Mammary epithelial cell (primary cell): ENCODE results near the gene HSPBP1.

Experiments
- EZH2 ChIP-seq: IDR thresholded peaks from 2 replicates; pipeline ENCODE4 v1.6.1; 2012; ENCODE audit warnings: low read length, inconsistent platforms, borderline replicate concordance
- TF ChIP-seq, protein P1 (sequence below), 2 donors: IDR thresholded peaks in 1 of 2; conservative IDR thresholded peaks in 1 of 2; 2 replicates each; pipeline ENCODE4 v1.5.1; 2011 to 2012; ENCODE audit warnings: inconsistent platforms in 2 of 2, low read length in 2 of 2, mild to moderate bottlenecking in 2 of 2, control low read depth in 1 of 2, low read depth in 1 of 2; ENCODE audit not compliant: insufficient read depth in 1 of 2; ENCODE audit errors: extremely low read depth in 1 of 2

DNA sequence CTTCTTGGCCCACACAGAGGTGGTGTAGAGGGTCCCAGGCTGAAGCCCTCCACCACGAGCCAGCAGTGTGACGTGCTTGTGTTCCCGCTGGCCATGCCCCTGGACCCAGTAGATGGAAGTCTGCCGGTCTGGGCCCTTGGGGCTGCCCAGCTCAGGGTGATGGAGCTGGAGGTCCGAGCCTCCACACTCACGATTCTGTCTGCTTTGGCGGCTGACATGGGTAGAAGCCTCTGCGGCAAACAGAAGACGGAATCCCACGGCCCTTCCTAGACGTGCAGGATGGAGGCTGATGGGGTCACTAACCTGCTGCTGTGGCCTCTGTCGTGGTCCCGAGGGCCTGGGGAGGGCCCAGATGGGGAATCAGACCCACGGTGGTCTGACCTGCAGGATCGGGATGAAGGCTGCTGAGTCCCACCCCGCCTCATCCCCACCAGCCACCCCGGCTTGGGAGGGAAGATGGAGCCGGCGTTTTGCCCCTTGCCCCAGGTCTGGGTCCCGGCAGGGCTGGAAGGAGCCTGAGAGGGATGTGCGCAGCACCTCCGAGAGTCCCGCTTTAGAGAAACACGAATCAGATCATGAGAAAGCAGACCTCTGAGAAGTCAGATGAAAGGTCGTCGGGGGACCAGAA lies 55.8 kb downstream of the HSPBP1 start:
- no peak for TF ChIP-seq EZH2
- TF ChIP-seq, protein P1, sequence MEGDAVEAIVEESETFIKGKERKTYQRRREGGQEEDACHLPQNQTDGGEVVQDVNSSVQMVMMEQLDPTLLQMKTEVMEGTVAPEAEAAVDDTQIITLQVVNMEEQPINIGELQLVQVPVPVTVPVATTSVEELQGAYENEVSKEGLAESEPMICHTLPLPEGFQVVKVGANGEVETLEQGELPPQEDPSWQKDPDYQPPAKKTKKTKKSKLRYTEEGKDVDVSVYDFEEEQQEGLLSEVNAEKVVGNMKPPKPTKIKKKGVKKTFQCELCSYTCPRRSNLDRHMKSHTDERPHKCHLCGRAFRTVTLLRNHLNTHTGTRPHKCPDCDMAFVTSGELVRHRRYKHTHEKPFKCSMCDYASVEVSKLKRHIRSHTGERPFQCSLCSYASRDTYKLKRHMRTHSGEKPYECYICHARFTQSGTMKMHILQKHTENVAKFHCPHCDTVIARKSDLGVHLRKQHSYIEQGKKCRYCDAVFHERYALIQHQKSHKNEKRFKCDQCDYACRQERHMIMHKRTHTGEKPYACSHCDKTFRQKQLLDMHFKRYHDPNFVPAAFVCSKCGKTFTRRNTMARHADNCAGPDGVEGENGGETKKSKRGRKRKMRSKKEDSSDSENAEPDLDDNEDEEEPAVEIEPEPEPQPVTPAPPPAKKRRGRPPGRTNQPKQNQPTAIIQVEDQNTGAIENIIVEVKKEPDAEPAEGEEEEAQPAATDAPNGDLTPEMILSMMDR (conservative IDR thresholded peaks at IDR 0.05 in 1 of 2, IDR thresholded peaks at IDR 0.05 in 1 of 2; ENCODE audit: extremely low read depth in 1 of 2, insufficient read depth in 1 of 2, low read depth in 1 of 2, low read length in 2 of 2): no peak
